Ishikawa (cell line): ENCODE data around the gene CERS6.

Experiments
- EGR1 ChIP-seq: IDR thresholded peaks from 2 replicates; pipeline ENCODE4 v1.6.1; 2012
- RAD21 ChIP-seq: IDR thresholded peaks from 2 replicates; pipeline ENCODE4 v1.6.1; 2012; ENCODE audit warnings: low read depth
- TF ChIP-seq, protein P1 (sequence below): IDR thresholded peaks from 2 replicates; pipeline ENCODE4 v1.6.1; 2012; ENCODE audit warnings: low read depth, mild to moderate bottlenecking

DNA sequence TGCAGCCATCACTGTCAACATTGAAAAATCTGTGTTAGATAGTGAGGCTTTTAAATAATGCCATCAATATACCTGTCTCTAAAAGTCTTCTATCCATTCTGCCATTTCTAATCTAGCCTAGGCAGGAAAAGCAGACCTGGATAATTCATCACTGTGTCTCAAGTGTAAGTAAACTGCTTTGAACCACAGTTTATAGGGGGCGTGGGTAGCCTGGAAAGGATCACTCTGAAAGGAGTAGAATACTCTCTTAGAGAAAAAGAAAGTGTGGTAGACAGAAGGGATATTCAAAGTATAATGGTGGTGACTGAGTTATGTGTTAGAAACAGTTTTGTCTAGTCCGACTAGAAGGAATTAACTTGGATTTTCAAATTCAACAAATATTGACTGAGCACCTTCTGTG is 40.8 kb downstream of the CERS6 start:
- TF ChIP-seq, protein P1, sequence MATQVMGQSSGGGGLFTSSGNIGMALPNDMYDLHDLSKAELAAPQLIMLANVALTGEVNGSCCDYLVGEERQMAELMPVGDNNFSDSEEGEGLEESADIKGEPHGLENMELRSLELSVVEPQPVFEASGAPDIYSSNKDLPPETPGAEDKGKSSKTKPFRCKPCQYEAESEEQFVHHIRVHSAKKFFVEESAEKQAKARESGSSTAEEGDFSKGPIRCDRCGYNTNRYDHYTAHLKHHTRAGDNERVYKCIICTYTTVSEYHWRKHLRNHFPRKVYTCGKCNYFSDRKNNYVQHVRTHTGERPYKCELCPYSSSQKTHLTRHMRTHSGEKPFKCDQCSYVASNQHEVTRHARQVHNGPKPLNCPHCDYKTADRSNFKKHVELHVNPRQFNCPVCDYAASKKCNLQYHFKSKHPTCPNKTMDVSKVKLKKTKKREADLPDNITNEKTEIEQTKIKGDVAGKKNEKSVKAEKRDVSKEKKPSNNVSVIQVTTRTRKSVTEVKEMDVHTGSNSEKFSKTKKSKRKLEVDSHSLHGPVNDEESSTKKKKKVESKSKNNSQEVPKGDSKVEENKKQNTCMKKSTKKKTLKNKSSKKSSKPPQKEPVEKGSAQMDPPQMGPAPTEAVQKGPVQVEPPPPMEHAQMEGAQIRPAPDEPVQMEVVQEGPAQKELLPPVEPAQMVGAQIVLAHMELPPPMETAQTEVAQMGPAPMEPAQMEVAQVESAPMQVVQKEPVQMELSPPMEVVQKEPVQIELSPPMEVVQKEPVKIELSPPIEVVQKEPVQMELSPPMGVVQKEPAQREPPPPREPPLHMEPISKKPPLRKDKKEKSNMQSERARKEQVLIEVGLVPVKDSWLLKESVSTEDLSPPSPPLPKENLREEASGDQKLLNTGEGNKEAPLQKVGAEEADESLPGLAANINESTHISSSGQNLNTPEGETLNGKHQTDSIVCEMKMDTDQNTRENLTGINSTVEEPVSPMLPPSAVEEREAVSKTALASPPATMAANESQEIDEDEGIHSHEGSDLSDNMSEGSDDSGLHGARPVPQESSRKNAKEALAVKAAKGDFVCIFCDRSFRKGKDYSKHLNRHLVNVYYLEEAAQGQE = no peak
- no peak for TF ChIP-seq RAD21
- no peak for TF ChIP-seq EGR1
